Tibial nerve (tissue), 4 donors: Measurements from ENCODE around the gene NCS1. TPM values are rescaled to one million over a fixed set of nuclear protein-coding genes. Genes with fewer than 3 reads are reported as not detected.

Experiments
- DNase-seq, 2 donors: peaks; one replicate each; pipeline ENCODE4 v3.0.0-alpha.2; 2019; ENCODE audit warnings: low spot score in 2 of 2
- H3K27ac ChIP-seq, 4 donors: fragments of 200-600 bp; sonication (generic) in 3 of 4; one replicate each; pipeline ENCODE4 v1.5.1; 2017 to 2019; ENCODE audit warnings: mild to moderate bottlenecking in 1 of 4
- H3K27me3 ChIP-seq, 2 donors: fragments of 200-600 bp; sonication (generic) in 1 of 2; one replicate each; pipeline versions ENCODE4 v1.5.1 to v1.6.0; 2017 to 2019
- H3K36me3 ChIP-seq, 3 donors: fragments of 200-600 bp; sonication (generic); one replicate each; pipeline ENCODE4 v1.5.1; 2018 to 2019
- H3K4me1 ChIP-seq, 4 donors: fragments of 200-600 bp; sonication (generic) in 3 of 4; one replicate each; pipeline ENCODE4 v1.5.1; 2017 to 2019
- H3K4me3 ChIP-seq, 4 donors: fragments of 200-600 bp; sonication (generic) in 3 of 4; one replicate each; pipeline ENCODE4 v1.5.1; 2017 to 2019; ENCODE audit warnings: mild to moderate bottlenecking in 1 of 4, moderate library complexity in 1 of 4
- H3K9me3 ChIP-seq, 4 donors: fragments of 200-600 bp; sonication (generic) in 3 of 4; one replicate each; pipeline ENCODE4 v1.5.1; 2017 to 2019
- EP300 ChIP-seq, 2 donors: sonication (generic); formaldehyde crosslinking; IDR thresholded peaks; one replicate each; pipeline ENCODE4 v1.6.1; 2017; ENCODE audit warnings: antibody characterized with exemption in 2 of 2, mild to moderate bottlenecking in 1 of 2
- POLR2A ChIP-seq, 2 donors: fragments of 450-650 bp; IDR thresholded peaks; one replicate each; pipeline ENCODE4 v1.6.1; 2017; ENCODE audit warnings: antibody characterized with exemption in 2 of 2, mild to moderate bottlenecking in 2 of 2, moderate library complexity in 2 of 2
- WGBS, 2 donors: methylation state at CpG; one replicate each; pipeline ENCODE4 v1.1.5; 2018; 5-methylcytosine and 5-hydroxymethylcytosine counted together
- total RNA-seq, 4 donors: library from RNA; depleted of rRNA; stranded (reverse); fragments of >200 nt; gene quantifications; one replicate each; pipeline ENCODE4 v1.1.0, GENCODE V29; 2016
- TF ChIP-seq, protein P1 (sequence below), 5 experiments: fragments of 200-600 bp in 3 of 5; fragments of 450-650 bp in 2 of 5; sonication (generic) in 3 of 5; IDR thresholded peaks; one replicate each; pipeline ENCODE4 v1.5.1; 2016 to 2019; ENCODE audit warnings: antibody characterized with exemption in 5 of 5, mild to moderate bottlenecking in 3 of 5, moderate library complexity in 2 of 5

NCS1 gene
- total RNA-seq, 4 donors from 2014 or later, result 5.7 to 10.7 (median 9.7) TPM

DNA sequence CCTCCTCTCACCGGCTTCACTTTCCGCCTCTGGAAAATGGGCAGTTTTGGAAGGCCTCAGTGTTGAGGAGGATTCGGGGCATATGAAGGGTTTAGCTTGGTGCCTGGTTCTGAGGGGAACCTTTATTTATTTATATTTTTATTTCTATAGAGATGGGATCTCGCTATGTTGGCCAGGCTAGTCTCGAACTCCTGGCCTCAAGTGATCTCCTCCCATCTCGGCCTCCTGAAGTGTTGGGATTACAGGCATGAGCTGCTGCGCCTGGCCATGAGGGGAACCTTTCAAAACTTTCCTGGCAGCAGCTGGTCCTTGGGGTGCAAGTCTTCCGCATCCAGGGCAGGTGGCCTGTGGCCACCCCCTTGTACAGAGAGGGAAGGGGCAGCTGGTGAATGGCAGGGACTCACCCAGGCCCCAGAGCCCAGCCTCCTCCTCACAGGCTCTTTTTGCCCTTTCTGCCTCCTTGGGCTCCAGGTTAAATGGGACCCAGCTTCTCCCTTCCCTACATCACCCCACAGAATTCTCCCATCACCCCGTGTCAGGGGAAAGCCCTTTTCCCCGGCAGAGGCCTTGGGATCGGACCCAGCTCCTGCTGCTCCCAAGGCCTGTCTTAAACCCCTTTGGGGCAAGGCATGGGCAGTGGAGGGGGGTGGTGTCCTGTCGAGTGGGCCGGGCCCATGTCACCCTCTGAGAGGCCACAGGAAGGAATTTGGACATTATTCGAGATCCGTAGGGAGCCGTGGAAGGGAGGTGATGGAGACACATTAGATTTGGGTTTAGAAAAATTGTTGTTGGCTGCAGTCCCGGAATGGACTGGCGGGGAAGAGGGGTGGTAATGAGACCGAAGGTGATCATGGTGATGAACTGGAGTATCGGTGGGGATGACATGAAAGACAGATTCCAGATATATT, 5.9 kb downstream of the NCS1 start:
- WGBS, 2 donors, result 62 to 67% methylated on average over 20 of the region's 20 CpGs
- no peak for DNase-seq
- peak overlapping the region in 2 of 4 donors; percentile 3 to 16 for H3K27ac ChIP-seq
- H3K4me1 ChIP-seq, result peaks cover 0 to 16% (median 4%) of the 10 kb centered on the region in 4 donors
- H3K27me3 ChIP-seq, result no peaks in the 10 kb centered on the region
- no peak for TF ChIP-seq POLR2A (IDR thresholded peaks at IDR 0.05)
- no peak for TF ChIP-seq EP300 (IDR thresholded peaks at IDR 0.05)
- TF ChIP-seq, protein P1, sequence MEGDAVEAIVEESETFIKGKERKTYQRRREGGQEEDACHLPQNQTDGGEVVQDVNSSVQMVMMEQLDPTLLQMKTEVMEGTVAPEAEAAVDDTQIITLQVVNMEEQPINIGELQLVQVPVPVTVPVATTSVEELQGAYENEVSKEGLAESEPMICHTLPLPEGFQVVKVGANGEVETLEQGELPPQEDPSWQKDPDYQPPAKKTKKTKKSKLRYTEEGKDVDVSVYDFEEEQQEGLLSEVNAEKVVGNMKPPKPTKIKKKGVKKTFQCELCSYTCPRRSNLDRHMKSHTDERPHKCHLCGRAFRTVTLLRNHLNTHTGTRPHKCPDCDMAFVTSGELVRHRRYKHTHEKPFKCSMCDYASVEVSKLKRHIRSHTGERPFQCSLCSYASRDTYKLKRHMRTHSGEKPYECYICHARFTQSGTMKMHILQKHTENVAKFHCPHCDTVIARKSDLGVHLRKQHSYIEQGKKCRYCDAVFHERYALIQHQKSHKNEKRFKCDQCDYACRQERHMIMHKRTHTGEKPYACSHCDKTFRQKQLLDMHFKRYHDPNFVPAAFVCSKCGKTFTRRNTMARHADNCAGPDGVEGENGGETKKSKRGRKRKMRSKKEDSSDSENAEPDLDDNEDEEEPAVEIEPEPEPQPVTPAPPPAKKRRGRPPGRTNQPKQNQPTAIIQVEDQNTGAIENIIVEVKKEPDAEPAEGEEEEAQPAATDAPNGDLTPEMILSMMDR (IDR thresholded peaks at IDR 0.05), result no peak
- H3K9me3 ChIP-seq, result no peaks in the 10 kb centered on the region
- no peaks in the 10 kb centered on the region for H3K36me3 ChIP-seq
- no peak overlapping the region for H3K4me3 ChIP-seq

DNA sequence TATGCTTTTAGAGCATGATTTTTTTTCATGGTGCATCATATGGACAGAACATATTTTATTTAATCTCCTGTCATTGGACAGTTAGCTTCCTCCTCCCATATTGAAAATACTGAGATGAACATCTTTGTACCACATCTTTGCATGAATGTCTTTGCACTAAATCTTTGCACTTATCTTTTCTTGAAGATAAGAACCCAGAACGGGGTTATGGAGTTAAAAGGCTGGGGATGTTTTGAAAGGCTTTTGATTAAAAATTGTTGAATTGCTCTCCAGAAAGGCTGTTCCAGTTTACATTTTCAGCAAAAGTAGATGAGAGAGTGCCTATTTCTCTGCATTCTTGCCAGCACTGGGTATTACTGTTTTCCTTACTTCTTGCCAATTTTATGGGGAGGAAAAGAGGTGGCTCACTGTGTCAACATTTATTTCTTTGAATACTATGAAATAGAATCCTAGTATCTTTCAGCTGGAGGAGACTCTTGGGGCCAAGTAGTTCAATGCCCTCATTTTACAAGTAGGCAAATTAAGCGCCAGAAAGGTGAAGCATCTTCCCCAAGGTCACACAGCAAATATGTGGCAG, 7.2 kb downstream of the NCS1 start:
- DNase-seq, result no peak
- Histone ChIP-seq H3K4me3 (no peak overlapping the region), H3K9me3 (no peaks in the 10 kb centered on the region), H3K4me1 (peaks cover 0 to 14% (median 3%) of the 10 kb centered on the region in 4 donors), H3K36me3 (no peaks in the 10 kb centered on the region), H3K27ac (no peak overlapping the region), H3K27me3 (no peaks in the 10 kb centered on the region)
- 78 to 80% methylated on average over 2 of the region's 2 CpGs for WGBS, 2 donors
- TF ChIP-seq EP300 (IDR thresholded peaks at IDR 0.05), result no peak
- TF ChIP-seq, protein P1 (IDR thresholded peaks at IDR 0.05), result no peak
- TF ChIP-seq POLR2A (IDR thresholded peaks at IDR 0.05), result no peak

DNA sequence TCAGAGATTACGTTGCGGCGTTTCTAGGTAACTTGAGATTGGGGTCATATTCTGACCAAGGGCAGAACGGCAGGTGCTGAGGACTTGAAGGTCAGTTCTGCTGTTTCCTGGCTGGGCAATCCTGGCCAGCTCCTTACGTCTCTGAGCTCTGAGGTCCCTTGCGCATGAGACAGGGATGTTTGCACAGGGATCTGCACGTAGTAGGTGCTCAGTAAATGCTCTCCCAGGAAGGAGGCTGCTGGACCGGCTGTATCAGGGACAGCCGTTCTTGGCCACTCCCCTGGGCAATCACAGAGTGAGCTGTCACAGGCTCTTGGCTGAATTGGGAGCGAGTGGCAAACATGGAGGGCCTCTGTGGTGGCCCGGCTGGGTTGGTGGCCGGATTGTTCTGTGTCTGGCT, 8.3 kb downstream of the NCS1 start:
- H3K4me3 ChIP-seq, result no peak overlapping the region
- 85 to 90% methylated on average over 12 of the region's 12 CpGs for WGBS, 2 donors
- peaks cover 0 to 19% (median 3%) of the 10 kb centered on the region in 4 donors for H3K4me1 ChIP-seq

DNA sequence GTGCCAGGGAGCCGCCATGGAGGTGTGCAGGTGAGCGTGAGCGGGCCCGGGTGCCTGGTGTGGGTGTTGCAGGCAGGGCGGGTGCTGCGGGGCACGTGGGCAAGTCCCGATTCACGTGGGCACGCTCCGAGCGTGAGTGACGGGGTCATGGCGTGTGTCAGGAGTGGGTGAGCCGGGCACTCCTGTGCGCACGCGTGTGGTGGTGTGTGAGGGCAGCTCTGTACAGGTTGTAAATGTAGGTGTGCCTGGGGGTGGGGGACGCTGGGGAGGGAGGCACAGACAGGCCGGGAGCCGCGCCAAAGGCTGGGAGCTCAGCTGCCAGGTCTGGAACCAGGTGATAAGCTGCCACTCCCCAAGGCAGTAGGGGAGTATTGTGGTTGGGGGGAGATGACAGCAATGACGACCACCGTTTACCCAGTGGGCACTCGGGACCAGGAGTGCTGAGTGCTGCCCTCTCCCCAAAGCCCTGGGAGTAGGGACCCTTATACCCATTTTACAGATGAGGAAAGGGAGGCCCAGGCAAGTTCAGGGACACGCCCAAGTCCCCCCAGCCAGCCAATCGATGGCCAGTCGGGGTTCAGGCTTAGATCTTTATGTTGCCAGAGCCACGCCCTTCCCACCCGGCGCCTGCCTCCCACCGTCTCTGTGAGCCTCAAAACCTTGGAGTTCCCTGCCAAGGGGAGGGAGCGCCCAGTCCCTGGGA, 9.6 kb downstream of the NCS1 start:
- no peak for TF ChIP-seq POLR2A (IDR thresholded peaks at IDR 0.05)
- no peak for TF ChIP-seq EP300 (IDR thresholded peaks at IDR 0.05)
- TF ChIP-seq, protein P1 (IDR thresholded peaks at IDR 0.05), result no peak
- Histone ChIP-seq H3K4me1 (peaks cover 0 to 32% (median 5%) of the 10 kb centered on the region in 4 donors), H3K4me3 (no peak overlapping the region), H3K9me3 (no peaks in the 10 kb centered on the region), H3K36me3 (no peaks in the 10 kb centered on the region), H3K27me3 (no peaks in the 10 kb centered on the region), H3K27ac (no peak overlapping the region)
- DNase-seq, result no peak
- 90 to 95% methylated on average over 28 to 33 of the region's 33 CpGs for WGBS, 2 donors

More for the DNA sequence above, 8.3 kb downstream of the NCS1 start:
- TF ChIP-seq POLR2A (IDR thresholded peaks at IDR 0.05), result no peak
- no peak overlapping the region for H3K27ac ChIP-seq
- no peaks in the 10 kb centered on the region for H3K9me3 ChIP-seq
- DNase-seq, result no peak
- no peaks in the 10 kb centered on the region for H3K36me3 ChIP-seq
- no peaks in the 10 kb centered on the region for H3K27me3 ChIP-seq

DNA sequence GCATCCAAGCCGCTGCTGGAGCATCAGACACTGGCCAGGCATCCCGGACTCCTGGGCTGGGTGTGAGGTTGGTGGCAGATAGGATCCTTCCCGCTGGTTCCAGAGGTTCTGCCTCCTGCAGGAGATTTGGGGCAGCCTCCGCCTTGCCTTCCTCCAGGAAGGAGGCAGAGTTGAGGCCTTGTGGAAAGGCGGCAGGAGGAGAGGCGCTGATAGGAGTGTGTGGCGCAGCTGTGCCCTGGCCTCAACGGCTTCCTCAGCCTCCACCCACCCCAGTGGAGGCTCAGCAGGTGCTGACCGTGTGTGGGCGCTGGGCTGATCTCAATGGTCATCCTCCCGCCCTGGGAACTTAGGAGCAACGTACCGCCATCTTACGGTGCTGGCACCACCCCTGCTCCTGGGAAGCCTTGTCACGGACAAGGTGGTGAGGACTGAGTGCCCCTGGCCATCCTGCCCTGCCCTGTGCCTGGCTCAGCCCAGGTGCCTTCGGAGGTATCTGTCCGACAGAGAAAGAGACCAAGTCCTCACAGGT, 10.2 kb downstream of the NCS1 start:
- Histone ChIP-seq H3K4me3 (no peak overlapping the region), H3K4me1 (peaks cover 0 to 39% (median 5%) of the 10 kb centered on the region in 4 donors), H3K36me3 (no peaks in the 10 kb centered on the region), H3K27me3 (no peaks in the 10 kb centered on the region), H3K9me3 (no peaks in the 10 kb centered on the region), H3K27ac (peak overlapping the region in 1 of 4 donors; percentile 75)
- WGBS, 2 donors, result 82 to 96% methylated on average over 11 to 12 of the region's 17 CpGs
- TF ChIP-seq EP300 (IDR thresholded peaks at IDR 0.05) (no peak), POLR2A (IDR thresholded peaks at IDR 0.05) (no peak)
- TF ChIP-seq, protein P1 (IDR thresholded peaks at IDR 0.05), result no peak
- DNase-seq, result no peak
